ENCODE data around the gene SLC43A3. TPM values are rescaled to one million over a fixed set of nuclear protein-coding genes. Genes with fewer than 3 reads are reported as not detected.
A peak's percentile ranks its signal among the peaks of the same experiment; 100 is the strongest.

Gene SLC43A3
- total RNA-seq, 1 experiment from 2014 or later, result 21.4 TPM

DNA sequence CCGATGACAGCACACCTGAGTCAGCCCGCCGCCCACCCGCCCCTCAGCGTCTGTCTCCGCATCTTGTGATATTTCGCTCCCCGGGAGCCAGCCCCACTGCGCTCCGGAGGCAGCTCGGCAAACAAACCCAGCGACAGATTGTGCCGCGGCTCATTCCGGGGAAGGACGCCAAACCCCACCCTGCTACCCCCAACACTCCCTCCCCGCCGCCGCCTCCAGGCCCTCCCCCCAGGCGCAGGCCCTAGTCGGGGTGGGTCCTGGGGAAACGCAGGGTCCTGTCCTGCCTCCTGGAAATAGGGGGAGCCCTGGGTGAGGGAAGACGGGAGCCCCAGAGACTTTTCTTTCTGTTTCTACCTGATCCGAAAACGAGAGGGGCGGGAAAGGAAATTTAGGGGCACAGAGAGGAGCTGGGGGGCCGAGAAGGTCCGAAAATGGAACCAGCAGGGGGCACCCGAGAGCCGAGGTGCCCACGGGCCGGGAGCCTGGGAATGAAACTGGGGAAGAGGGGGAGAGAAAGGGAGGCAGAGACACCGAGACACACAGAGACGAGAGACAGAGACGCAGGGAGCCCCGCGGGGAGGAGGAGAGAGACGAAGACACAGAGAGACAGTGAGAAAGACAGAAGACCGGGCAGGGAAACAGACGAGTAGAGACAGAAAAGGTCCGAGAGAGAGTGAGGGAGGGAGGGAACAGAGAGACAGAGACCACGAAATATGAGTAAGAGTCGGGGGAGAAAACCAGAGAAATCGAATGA is 31.7 kb upstream of the SLC43A3 start:
- Mint-ChIP-seq H3K4me3 (peak overlapping the region; percentile 55 to 87), H3K4me1 (peaks cover 32 to 48% of the 10 kb centered on the region in 2 experiments), H3K36me3 (ENCODE audit: insufficient read depth in 1 of 3, low read depth in 3 of 3) (no peaks in the 10 kb centered on the region), H3K9me3 (no peaks in the 10 kb centered on the region), H3K27me3 (ENCODE audit: low read depth) (peaks cover 88% of the 10 kb centered on the region), H3K27ac (no peak overlapping the region; a peak in 2 of 7 replicates)
- no CpG with 5 or more reads among the region's 44 CpGs for WGBS (ENCODE audit: extremely low coverage, insufficient read length, low lambda C conversion rate)
- Histone ChIP-seq H3K79me1 (ENCODE audit: insufficient read depth, low read depth, low read length, poor library complexity, severe bottlenecking) (no peaks in the 10 kb centered on the region), H3K14ac (ENCODE audit: insufficient read depth, low read length) (no peak overlapping the region), H4K5ac (ENCODE audit: insufficient read length, low read depth, low read length) (no peak overlapping the region), H3K9ac (ENCODE audit: extremely low read depth, insufficient read length, low read length) (no peak overlapping the region), H3T11ph (ENCODE audit: low read length) (no peak overlapping the region), H3K27me3 (ENCODE audit: insufficient read depth, low read length) (peaks cover 10% of the 10 kb centered on the region; the same call in 1 of the 2 replicates), H3K4me1 (ENCODE audit: insufficient read depth, low read length) (peaks cover 8% of the 10 kb centered on the region; the same call in 1 of the 2 replicates), H2AFZ (ENCODE audit: low read length) (no peak overlapping the region), H3K9me3 (ENCODE audit: control insufficient read depth, low read depth, low read length) (no peaks in the 10 kb centered on the region), H3K4ac (ENCODE audit: low read depth, low read length) (no peak overlapping the region), H2BK20ac (ENCODE audit: low read depth, low read length, poor library complexity, severe bottlenecking) (no peak overlapping the region), H2BK12ac (ENCODE audit: insufficient read length, low read depth, low read length) (no peak overlapping the region), H3K18ac (ENCODE audit: insufficient read length, low read depth, low read length) (no peak overlapping the region), H4K20me1 (ENCODE audit: control insufficient read depth, insufficient read depth, insufficient read length) (no peaks in the 10 kb centered on the region), H4K8ac (replicated peaks; ENCODE audit: insufficient read length, low read depth, low read length) (no peak overlapping the region), H2AK5ac (ENCODE audit: insufficient read length, low read length) (no peak overlapping the region), H3K79me2 (ENCODE audit: insufficient read depth, low read length) (no peaks in the 10 kb centered on the region), H3K23ac (ENCODE audit: insufficient read length, low read depth, low read length) (no peak overlapping the region), H3K4me2 (ENCODE audit: insufficient read depth, insufficient read length, low read length) (peak overlapping the region; percentile 81), H3K27ac (ENCODE audit: insufficient read length, low read depth, low read length) (no peak overlapping the region), H2BK15ac (ENCODE audit: low read depth, low read length) (no peak overlapping the region), H3K23me2 (ENCODE audit: insufficient read length, low read depth, low read length, poor library complexity, severe bottlenecking) (peaks cover 30% of the 10 kb centered on the region), H2BK5ac (ENCODE audit: insufficient read length, low read length) (no peak overlapping the region), H4K91ac (ENCODE audit: insufficient read length, low read depth, low read length) (no peak overlapping the region), H2BK120ac (ENCODE audit: low read depth, low read length, poor library complexity, severe bottlenecking) (no peak overlapping the region), H3K56ac (ENCODE audit: insufficient read length, low read depth, low read length) (no peak overlapping the region)
- TF ChIP-seq, protein P1, sequence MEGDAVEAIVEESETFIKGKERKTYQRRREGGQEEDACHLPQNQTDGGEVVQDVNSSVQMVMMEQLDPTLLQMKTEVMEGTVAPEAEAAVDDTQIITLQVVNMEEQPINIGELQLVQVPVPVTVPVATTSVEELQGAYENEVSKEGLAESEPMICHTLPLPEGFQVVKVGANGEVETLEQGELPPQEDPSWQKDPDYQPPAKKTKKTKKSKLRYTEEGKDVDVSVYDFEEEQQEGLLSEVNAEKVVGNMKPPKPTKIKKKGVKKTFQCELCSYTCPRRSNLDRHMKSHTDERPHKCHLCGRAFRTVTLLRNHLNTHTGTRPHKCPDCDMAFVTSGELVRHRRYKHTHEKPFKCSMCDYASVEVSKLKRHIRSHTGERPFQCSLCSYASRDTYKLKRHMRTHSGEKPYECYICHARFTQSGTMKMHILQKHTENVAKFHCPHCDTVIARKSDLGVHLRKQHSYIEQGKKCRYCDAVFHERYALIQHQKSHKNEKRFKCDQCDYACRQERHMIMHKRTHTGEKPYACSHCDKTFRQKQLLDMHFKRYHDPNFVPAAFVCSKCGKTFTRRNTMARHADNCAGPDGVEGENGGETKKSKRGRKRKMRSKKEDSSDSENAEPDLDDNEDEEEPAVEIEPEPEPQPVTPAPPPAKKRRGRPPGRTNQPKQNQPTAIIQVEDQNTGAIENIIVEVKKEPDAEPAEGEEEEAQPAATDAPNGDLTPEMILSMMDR (conservative IDR thresholded peaks at IDR 0.05), result peak; percentile 91
- peak; percentile 65 for DNase-seq

Measured in H9 (cell line).